ENCODE data around the gene TMEM183A.

The TMEM183A gene

GRCh38 chr1:203073469-203073868 is 66.3 kb downstream of the TMEM183A start:
- DNase-seq, result no peak

Data from NCI-H1694 treated with DMSO at 0.1 percent for 48 hours (cell line).